Liver (tissue), 9 donors: ENCODE measurements around the gene FOXL2NB. TPM values are rescaled to one million over a fixed set of nuclear protein-coding genes. Genes with fewer than 3 reads are reported as not detected.

ENCODE experiments used
- DNase-seq: peaks from one replicate; pipeline ENCODE4 v3.0.0-alpha.2; 2017; ENCODE audit warnings: low spot score
- H3K27ac ChIP-seq, 2 donors: one replicate each; pipeline ENCODE4 v1.7.0; 2013; ENCODE audit warnings: inconsistent platforms in 2 of 2, low read length in 2 of 2, control low read depth in 1 of 2, low read depth in 1 of 2, mild to moderate bottlenecking in 1 of 2
- H3K27me3 ChIP-seq, 4 donors: one replicate each; pipeline versions ENCODE4 v1.6.1 to v1.7.0; 2013; ENCODE audit warnings: low read length in 3 of 4, inconsistent platforms in 1 of 4, mild to moderate bottlenecking in 1 of 4, moderate library complexity in 1 of 4; ENCODE audit not compliant: control insufficient read depth in 4 of 4, insufficient read depth in 4 of 4
- H3K36me3 ChIP-seq, 4 donors: one replicate each; pipeline versions ENCODE4 v1.6.1 to v1.7.0; 2013; ENCODE audit warnings: low read length in 3 of 4, mild to moderate bottlenecking in 3 of 4, low read depth in 1 of 4, moderate library complexity in 1 of 4; ENCODE audit not compliant: control insufficient read depth in 4 of 4, insufficient read depth in 3 of 4
- H3K4me1 ChIP-seq, 4 donors: one replicate each; pipeline versions ENCODE4 v1.6.1 to v1.7.0; 2013; ENCODE audit warnings: low read length in 3 of 4, mild to moderate bottlenecking in 3 of 4, moderate library complexity in 1 of 4; ENCODE audit not compliant: control insufficient read depth in 4 of 4, insufficient read depth in 4 of 4
- H3K4me3 ChIP-seq, 3 donors: one replicate each; pipeline versions ENCODE4 v1.6.1 to v1.7.0; 2013; ENCODE audit warnings: low read length in 3 of 3, control low read depth in 1 of 3, low read depth in 1 of 3, mild to moderate bottlenecking in 1 of 3
- H3K9ac ChIP-seq, 2 donors: one replicate each; pipeline ENCODE4 v1.7.0; 2013; ENCODE audit warnings: low read length in 2 of 2, mild to moderate bottlenecking in 2 of 2, moderate library complexity in 2 of 2, control low read depth in 1 of 2, low read depth in 1 of 2
- H3K9me3 ChIP-seq, 4 donors: one replicate each; pipeline versions ENCODE4 v1.6.1 to v1.7.0; 2013; ENCODE audit warnings: low read length in 3 of 4; ENCODE audit not compliant: control insufficient read depth in 4 of 4
- EGR1 ChIP-seq, 2 donors: IDR thresholded peaks; 2 replicates each; pipeline ENCODE4 v1.6.1; 2016 to 2018; ENCODE audit warnings: antibody characterized with exemption in 2 of 2, low read depth in 2 of 2
- FOXA2 ChIP-seq: IDR thresholded peaks from 2 replicates; pipeline ENCODE4 v1.6.1; 2016; ENCODE audit warnings: antibody characterized with exemption
- GABPA ChIP-seq, 2 donors: IDR thresholded peaks in 1 of 2; conservative IDR thresholded peaks in 1 of 2; 2 replicates each; pipeline ENCODE4 v1.6.1; 2016; ENCODE audit warnings: antibody characterized with exemption in 2 of 2, mild to moderate bottlenecking in 1 of 2, moderate library complexity in 1 of 2
- HNF4A ChIP-seq, 2 donors: conservative IDR thresholded peaks; 2 replicates each; pipeline ENCODE4 v1.6.1; 2016; ENCODE audit warnings: antibody characterized with exemption in 2 of 2, mild to moderate bottlenecking in 2 of 2
- HNF4G ChIP-seq: IDR thresholded peaks from 2 replicates; pipeline ENCODE4 v1.6.1; 2016; ENCODE audit warnings: antibody characterized with exemption
- JUND ChIP-seq, 2 donors: IDR thresholded peaks; 2 replicates each; pipeline ENCODE4 v1.6.1; 2016; ENCODE audit warnings: antibody characterized with exemption in 2 of 2
- NR2F2 ChIP-seq: IDR thresholded peaks from 2 replicates; pipeline ENCODE4 v1.6.1; 2016; ENCODE audit warnings: antibody characterized with exemption
- REST ChIP-seq: IDR thresholded peaks from 2 replicates; pipeline ENCODE4 v1.6.1; 2016; ENCODE audit warnings: antibody characterized with exemption, mild to moderate bottlenecking
- RXRA ChIP-seq, 2 donors: IDR thresholded peaks; 2 replicates each; pipeline ENCODE4 v1.6.1; 2017 to 2018; ENCODE audit warnings: antibody characterized with exemption in 2 of 2, mild to moderate bottlenecking in 1 of 2
- SP1 ChIP-seq: IDR thresholded peaks from 2 replicates; pipeline ENCODE4 v1.6.1; 2018; ENCODE audit warnings: antibody characterized with exemption, mild to moderate bottlenecking
- TAF1 ChIP-seq: conservative IDR thresholded peaks from 2 replicates; pipeline ENCODE4 v1.6.1; 2016; ENCODE audit warnings: antibody characterized with exemption, mild to moderate bottlenecking
- YY1 ChIP-seq: IDR thresholded peaks from 2 replicates; pipeline ENCODE4 v1.6.1; 2016; ENCODE audit warnings: antibody characterized with exemption, mild to moderate bottlenecking
- WGBS: extraction: QIAGEN DNeasy Blood & Tissue Kit; methylation state at CpG from one replicate; pipeline ENCODE4 v1.1.7; 2013; 5-methylcytosine and 5-hydroxymethylcytosine counted together
- polyA plus RNA-seq, 2 donors: library from polyadenylated mRNA; stranded (reverse) in 1 of 2; unstranded in 1 of 2; fragments of 200-250 nt in 1 of 2; fragments of >200 nt in 1 of 2; fragmentation: Nextera tagmentation in 1 of 2; extraction: Ambion mirVana in 1 of 2; gene quantifications; one replicate each; pipeline versions ENCODE4 v1.2.1 to v1.2.3, GENCODE V29; 2013 to 2015
- total RNA-seq, 2 donors: library from RNA; depleted of rRNA; stranded (reverse); fragments of >200 nt; gene quantifications; one replicate each; pipeline ENCODE4 v1.2.3, GENCODE V29; 2014
- TF ChIP-seq, protein P1 (sequence below): fragments of 150-350 bp; IDR thresholded peaks from 2 replicates; pipeline ENCODE4 v1.5.1; 2017; ENCODE audit warnings: improper control_type of control experiment, low read depth, low read length; ENCODE audit not compliant: missing input control
- TF ChIP-seq, protein P2 (sequence below): IDR thresholded peaks from 2 replicates; pipeline ENCODE4 v1.6.1; 2016; ENCODE audit warnings: antibody characterized with exemption
- TF ChIP-seq, protein P3 (sequence below): IDR thresholded peaks from 2 replicates; pipeline ENCODE4 v1.6.1; 2016; ENCODE audit warnings: antibody characterized with exemption
- donor health status: healthy.
- donor health status: healthy.
- donor health status: healthy.
- donor health status: healthy.
- donor health status: healthy.

The FOXL2NB gene
- total and polyA plus RNA-seq, 4 donors = not detected

- TF ChIP-seq, protein P1, sequence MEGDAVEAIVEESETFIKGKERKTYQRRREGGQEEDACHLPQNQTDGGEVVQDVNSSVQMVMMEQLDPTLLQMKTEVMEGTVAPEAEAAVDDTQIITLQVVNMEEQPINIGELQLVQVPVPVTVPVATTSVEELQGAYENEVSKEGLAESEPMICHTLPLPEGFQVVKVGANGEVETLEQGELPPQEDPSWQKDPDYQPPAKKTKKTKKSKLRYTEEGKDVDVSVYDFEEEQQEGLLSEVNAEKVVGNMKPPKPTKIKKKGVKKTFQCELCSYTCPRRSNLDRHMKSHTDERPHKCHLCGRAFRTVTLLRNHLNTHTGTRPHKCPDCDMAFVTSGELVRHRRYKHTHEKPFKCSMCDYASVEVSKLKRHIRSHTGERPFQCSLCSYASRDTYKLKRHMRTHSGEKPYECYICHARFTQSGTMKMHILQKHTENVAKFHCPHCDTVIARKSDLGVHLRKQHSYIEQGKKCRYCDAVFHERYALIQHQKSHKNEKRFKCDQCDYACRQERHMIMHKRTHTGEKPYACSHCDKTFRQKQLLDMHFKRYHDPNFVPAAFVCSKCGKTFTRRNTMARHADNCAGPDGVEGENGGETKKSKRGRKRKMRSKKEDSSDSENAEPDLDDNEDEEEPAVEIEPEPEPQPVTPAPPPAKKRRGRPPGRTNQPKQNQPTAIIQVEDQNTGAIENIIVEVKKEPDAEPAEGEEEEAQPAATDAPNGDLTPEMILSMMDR = no peak
- TF ChIP-seq RXRA (IDR thresholded peaks at IDR 0.05) (no peak), SP1 (no peak), YY1 (no peak), REST (no peak), JUND (IDR thresholded peaks at IDR 0.05) (no peak), HNF4A (conservative IDR thresholded peaks at IDR 0.05) (no peak), HNF4G (no peak)
- TF ChIP-seq, protein P2, sequence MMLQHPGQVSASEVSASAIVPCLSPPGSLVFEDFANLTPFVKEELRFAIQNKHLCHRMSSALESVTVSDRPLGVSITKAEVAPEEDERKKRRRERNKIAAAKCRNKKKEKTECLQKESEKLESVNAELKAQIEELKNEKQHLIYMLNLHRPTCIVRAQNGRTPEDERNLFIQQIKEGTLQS = no peak
- Histone ChIP-seq H3K27ac (no peak overlapping the region), H3K36me3 (no peaks in the 10 kb centered on the region), H3K9me3 (no peaks in the 10 kb centered on the region), H3K4me1 (no peaks in the 10 kb centered on the region), H3K27me3 (no peaks in the 10 kb centered on the region), H3K4me3 (no peak overlapping the region), H3K9ac (no peak overlapping the region)
- WGBS = 78% methylated on average over 1 of the region's 1 CpG
- DNase-seq = no peak
Measured at GRCh38 chr3:138898301-138898700, 48.7 kb upstream of the FOXL2NB start.

DNA sequence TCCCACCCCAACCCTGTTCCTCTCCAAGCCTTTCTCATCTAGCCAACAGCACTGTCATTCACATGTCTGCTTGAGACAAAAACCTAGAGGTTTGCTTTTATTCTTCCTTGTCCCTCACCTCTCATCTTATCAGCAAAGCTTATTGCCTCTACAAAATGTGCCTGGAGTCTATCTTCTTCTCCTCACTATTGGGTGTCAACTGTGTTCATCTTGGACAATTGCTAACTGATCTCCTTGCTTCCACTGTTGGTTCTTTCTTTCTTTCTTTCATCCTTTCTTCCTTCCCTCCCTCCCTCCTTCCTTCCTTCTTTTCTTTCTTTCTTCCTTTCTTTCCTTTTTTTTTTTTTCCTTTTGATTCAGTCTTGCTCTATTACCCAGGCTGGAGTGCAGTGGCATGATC, 48.3 kb upstream of the FOXL2NB start:
- Histone ChIP-seq H3K27ac (no peak overlapping the region), H3K9ac (no peak overlapping the region), H3K36me3 (no peaks in the 10 kb centered on the region), H3K4me1 (no peaks in the 10 kb centered on the region), H3K9me3 (no peaks in the 10 kb centered on the region), H3K27me3 (no peaks in the 10 kb centered on the region), H3K4me3 (no peak overlapping the region)
- no peak for TF ChIP-seq GABPA (IDR thresholded peaks at IDR 0.05 in 1 of 2, conservative IDR thresholded peaks at IDR 0.05 in 1 of 2)
- TF ChIP-seq YY1 = no peak
- no peak for TF ChIP-seq SP1
- no peak for TF ChIP-seq HNF4G
- no peak for TF ChIP-seq NR2F2
- no peak for TF ChIP-seq REST
- TF ChIP-seq, protein P3, sequence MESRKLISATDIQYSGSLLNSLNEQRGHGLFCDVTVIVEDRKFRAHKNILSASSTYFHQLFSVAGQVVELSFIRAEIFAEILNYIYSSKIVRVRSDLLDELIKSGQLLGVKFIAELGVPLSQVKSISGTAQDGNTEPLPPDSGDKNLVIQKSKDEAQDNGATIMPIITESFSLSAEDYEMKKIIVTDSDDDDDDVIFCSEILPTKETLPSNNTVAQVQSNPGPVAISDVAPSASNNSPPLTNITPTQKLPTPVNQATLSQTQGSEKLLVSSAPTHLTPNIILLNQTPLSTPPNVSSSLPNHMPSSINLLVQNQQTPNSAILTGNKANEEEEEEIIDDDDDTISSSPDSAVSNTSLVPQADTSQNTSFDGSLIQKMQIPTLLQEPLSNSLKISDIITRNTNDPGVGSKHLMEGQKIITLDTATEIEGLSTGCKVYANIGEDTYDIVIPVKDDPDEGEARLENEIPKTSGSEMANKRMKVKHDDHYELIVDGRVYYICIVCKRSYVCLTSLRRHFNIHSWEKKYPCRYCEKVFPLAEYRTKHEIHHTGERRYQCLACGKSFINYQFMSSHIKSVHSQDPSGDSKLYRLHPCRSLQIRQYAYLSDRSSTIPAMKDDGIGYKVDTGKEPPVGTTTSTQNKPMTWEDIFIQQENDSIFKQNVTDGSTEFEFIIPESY = no peak
- no peak for TF ChIP-seq FOXA2
- TF ChIP-seq JUND (IDR thresholded peaks at IDR 0.05) = no peak
- TF ChIP-seq, protein P2 = no peak
- TF ChIP-seq TAF1 = no peak
- no peak for TF ChIP-seq HNF4A (conservative IDR thresholded peaks at IDR 0.05)
- no peak for TF ChIP-seq EGR1 (IDR thresholded peaks at IDR 0.05; ENCODE audit: low read depth in 2 of 2)
- no peak for DNase-seq
